IMR-90 (cell line): Measurements from ENCODE around the gene APC. TPM values are rescaled to one million over a fixed set of nuclear protein-coding genes. Genes with fewer than 3 reads are reported as not detected.
A peak's percentile ranks its signal among the peaks of the same experiment; 100 is the strongest.

ENCODE experiments used
- ATAC-seq: fragments of 200-7000 bp; cut with Tn5 transposase; 2 replicates; pipeline ENCODE4 v1.9.1; 2020; ENCODE audit warnings: low read depth, mild to moderate bottlenecking, moderate library complexity
- BruUV-seq: library from RNA; stranded (reverse); fragments of 400-500 nt; replicated peaks from 2 replicates; lab custom pipeline; 2021; lab: Mats Ljungman, UMichigan
- CTCF ChIA-PET: fragments of 300-600 bp; formaldehyde crosslinking; extraction: SDS; loops from one replicate; lab custom pipeline; 2021; ENCODE audit warnings: antibody characterized with exemption; lab: Yijun Ruan, JAX
- POLR2A ChIA-PET: fragments of 300-600 bp; sonication (Branson Sonifier 250); formaldehyde crosslinking; loops from one replicate; lab custom pipeline; 2022; ENCODE audit warnings: antibody characterized with exemption; ENCODE audit not compliant: unreplicated experiment; lab: Charles Lee
- DNase-seq: peaks from one replicate; pipeline ENCODE4 v3.0.0; 2013
- H2AFZ ChIP-seq: replicated peaks from 2 replicates; pipeline ENCODE3; 2013; ENCODE audit warnings: low read length, mild to moderate bottlenecking; ENCODE audit not compliant: poor library complexity
- H2AK5ac ChIP-seq: 2 replicates; pipeline ENCODE4 v1.6.1; 2013; ENCODE audit warnings: low read depth, low read length, inconsistent platforms
- H2AK9ac ChIP-seq: replicated peaks from 2 replicates; pipeline ENCODE3; 2013; ENCODE audit warnings: mild to moderate bottlenecking, low read depth, low read length, moderate library complexity; ENCODE audit not compliant: poor library complexity
- H2BK120ac ChIP-seq: 2 replicates; pipeline ENCODE4 v1.6.1; 2013; ENCODE audit warnings: low read depth, low read length, inconsistent platforms
- H2BK15ac ChIP-seq: 3 replicates; pipeline ENCODE4 v1.6.1; 2013; ENCODE audit warnings: low read depth, low read length, inconsistent platforms
- H2BK20ac ChIP-seq: 2 replicates; pipeline ENCODE4 v1.6.1; 2013; ENCODE audit warnings: low read depth, mild to moderate bottlenecking, inconsistent platforms, low read length, moderate library complexity
- H2BK5ac ChIP-seq: 2 replicates; pipeline ENCODE4 v1.6.1; 2013; ENCODE audit warnings: mild to moderate bottlenecking, low read depth, low read length, inconsistent platforms; ENCODE audit not compliant: poor library complexity, severe bottlenecking
- H3K14ac ChIP-seq: replicated peaks from 2 replicates; pipeline ENCODE4 v1.6.1; 2013; ENCODE audit warnings: low read depth, low read length, inconsistent platforms
- H3K18ac ChIP-seq: 2 replicates; pipeline ENCODE4 v1.6.1; 2013; ENCODE audit warnings: low read depth, low read length, control low read depth
- H3K23ac ChIP-seq: 2 replicates; pipeline ENCODE4 v1.6.1; 2013; ENCODE audit warnings: low read depth, low read length, inconsistent platforms
- H3K27ac ChIP-seq: 2 replicates; pipeline ENCODE4 v1.5.1; 2013; ENCODE audit warnings: mild to moderate bottlenecking, control low read depth, low read length; ENCODE audit not compliant: insufficient read depth
- H3K27me3 ChIP-seq: 2 replicates; pipeline ENCODE4 v1.6.1; 2013; ENCODE audit warnings: low read length; ENCODE audit not compliant: control insufficient read depth, insufficient read depth
- H3K36me3 ChIP-seq: 2 replicates; pipeline ENCODE4 v1.6.1; 2013; ENCODE audit warnings: low read length, mixed read lengths; ENCODE audit not compliant: control insufficient read depth, insufficient read depth
- H3K4ac ChIP-seq: 2 replicates; pipeline ENCODE4 v1.6.1; 2013; ENCODE audit warnings: low read depth, low read length, inconsistent platforms
- H3K4me1 ChIP-seq: 2 replicates; pipeline ENCODE4 v1.6.1; 2013; ENCODE audit warnings: low read length, mixed read lengths; ENCODE audit not compliant: control insufficient read depth, insufficient read depth
- H3K4me2 ChIP-seq: 2 replicates; pipeline ENCODE4 v1.6.1; 2013; ENCODE audit warnings: low read depth, mild to moderate bottlenecking, control low read depth, low read length, moderate library complexity
- H3K4me3 ChIP-seq: 2 replicates; pipeline ENCODE4 v1.5.1; 2013; ENCODE audit warnings: low read depth, mild to moderate bottlenecking, control low read depth, low read length, moderate library complexity; ENCODE audit not compliant: insufficient read depth
- H3K56ac ChIP-seq: 2 replicates; pipeline ENCODE4 v1.6.1; 2013; ENCODE audit warnings: low read length, inconsistent platforms; ENCODE audit not compliant: insufficient read depth; ENCODE audit errors: extremely low read depth
- H3K79me1 ChIP-seq, 2 experiments: 2 replicates each; pipeline ENCODE4 v1.6.1; 2013; ENCODE audit warnings: low read length in 2 of 2, inconsistent platforms in 1 of 2, low read depth in 1 of 2
- H3K9ac ChIP-seq: 2 replicates; pipeline ENCODE4 v1.6.1; 2013; ENCODE audit warnings: low read depth, low read length, control low read depth
- H3K9me1 ChIP-seq: 2 replicates; pipeline ENCODE4 v1.6.1; 2013; ENCODE audit warnings: low read length, inconsistent platforms; ENCODE audit not compliant: insufficient read depth
- H3K9me3 ChIP-seq: 2 replicates; pipeline ENCODE4 v1.6.1; 2013; ENCODE audit warnings: low read length; ENCODE audit not compliant: control insufficient read depth, insufficient read depth
- H4K20me1 ChIP-seq: 2 replicates; pipeline ENCODE4 v1.6.1; 2013; ENCODE audit warnings: low read length, inconsistent platforms; ENCODE audit not compliant: insufficient read depth
- H4K5ac ChIP-seq: 2 replicates; pipeline ENCODE4 v1.6.1; 2013; ENCODE audit warnings: mild to moderate bottlenecking, low read depth, low read length, control low read depth
- H4K8ac ChIP-seq, 2 experiments: 2 replicates each; pipeline ENCODE4 v1.6.1; 2013; ENCODE audit warnings: low read depth in 2 of 2, low read length in 2 of 2, control low read depth in 1 of 2, inconsistent platforms in 1 of 2
- H4K91ac ChIP-seq: 2 replicates; pipeline ENCODE4 v1.6.1; 2013; ENCODE audit warnings: low read depth, low read length, inconsistent platforms; ENCODE audit not compliant: insufficient read depth
- BHLHE40 ChIP-seq: fragments of 150-350 bp; IDR thresholded peaks from 2 replicates; pipeline ENCODE4 v1.6.1; 2016; ENCODE audit warnings: mild to moderate bottlenecking, low read depth, low read length
- CHD1 ChIP-seq: IDR thresholded peaks from 2 replicates; pipeline ENCODE4 v1.6.1; 2012; ENCODE audit warnings: low read depth, low read length, improper control_type of control experiment
- CTCF ChIP-seq: conservative IDR thresholded peaks from 2 replicates; pipeline ENCODE4 v1.5.1; 2012; ENCODE audit warnings: mild to moderate bottlenecking, low read depth, low read length, improper control_type of control experiment
- MAFK ChIP-seq: IDR thresholded peaks from 2 replicates; pipeline ENCODE4 v1.6.1; 2012; ENCODE audit warnings: low read depth, low read length, improper control_type of control experiment
- RAD21 ChIP-seq: IDR thresholded peaks from 2 replicates; pipeline ENCODE4 v1.6.1; 2012; ENCODE audit warnings: low read length, improper control_type of control experiment
- SMC3 ChIP-seq: fragments of 150-350 bp; IDR thresholded peaks from 2 replicates; pipeline ENCODE4 v1.6.1; 2016; ENCODE audit warnings: low read depth, mild to moderate bottlenecking, antibody characterized with exemption, low read length, moderate library complexity
- WGBS, 2 experiments: methylation state at CpG; one replicate each; pipeline versions ENCODE4 v1.1.5 to v1.1.7; 2013; ENCODE audit warnings: missing lambda C conversion rate in 2 of 2; ENCODE audit not compliant: insufficient read length in 1 of 2; ENCODE audit errors: extremely low coverage in 2 of 2; 5-methylcytosine and 5-hydroxymethylcytosine counted together
- dilution Hi-C: fragments of 300-500 bp; cut with HindIII; formaldehyde crosslinking; loops from one replicate; pipeline ENCODE4 v1.14.3; 2018; ENCODE audit warnings: low sequenced_read_pairs; ENCODE audit not compliant: unreplicated experiment
- in situ Hi-C: fragments of 300-500 bp; cut with MboI; formaldehyde crosslinking; loops from 3 replicates; pipeline ENCODE4 v1.14.3; 2019; ENCODE audit warnings: low sequenced_read_pairs, inconsistent platforms, mixed read lengths
- intact Hi-C: fragments of 100-400 bp; cut with micrococcal nuclease; formaldehyde crosslinking; loops from 2 replicates; pipeline ENCODE4 v1.10.0; 2022
- polyA plus RNA-seq, 3 experiments: library from polyadenylated mRNA; depleted of rRNA; stranded (reverse); fragments of >200 nt; gene quantifications; 2 replicates each; pipeline ENCODE4 v1.2.3, GENCODE V29; 2012; ENCODE audit warnings: low replicate concordance in 1 of 3
- total RNA-seq: library from RNA; depleted of rRNA; stranded (reverse); fragments of >200 nt; gene quantifications from 2 replicates; pipeline ENCODE4 v1.2.3, GENCODE V29; 2012

APC gene
- total and polyA plus RNA-seq, 2 of the 4 experiments (the other 2 are of a cell fraction): 7.3 to 58.4 TPM

DNA sequence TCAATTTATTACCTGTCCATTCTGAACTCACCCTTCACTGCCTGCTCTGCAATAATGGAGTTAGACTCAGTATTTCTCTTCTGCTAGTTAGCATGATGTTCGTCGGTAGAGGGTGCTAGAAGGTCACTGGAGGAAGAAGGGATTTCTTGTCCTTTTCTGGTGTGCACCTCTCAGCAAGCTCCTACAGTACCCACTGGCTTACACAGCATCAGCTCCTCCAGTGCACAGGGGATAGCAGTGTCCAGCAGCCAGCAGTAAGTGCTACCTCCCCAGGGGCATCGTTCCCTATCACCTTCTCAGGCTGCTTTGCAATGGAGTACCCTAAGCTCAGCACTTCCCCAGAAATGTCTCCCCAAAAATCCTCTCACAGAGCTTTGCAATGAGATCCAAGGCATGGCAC is 45.9 kb upstream of the APC start:
- no peak overlapping the region for H2BK15ac ChIP-seq
- intact Hi-C loops: loop anchor here (1.0 kb wide), 1 partner anchor 66 kb away; no protein-coding TSS in a partner anchor
- dilution Hi-C loops: no loop called here
- no peak overlapping the region for H3K4ac ChIP-seq
- no peak overlapping the region for H2AK5ac ChIP-seq
- no peak for TF ChIP-seq BHLHE40
- peak; percentile 63 for TF ChIP-seq RAD21
- TF ChIP-seq SMC3: peak; percentile 44
- no peak for TF ChIP-seq MAFK
- TF ChIP-seq CHD1: no peak
- peak; percentile 53 for TF ChIP-seq CTCF
- CTCF ChIA-PET: interaction anchor here (1.7 kb wide), 1 partner anchor 66 kb away, joined by 5 read pairs; no protein-coding TSS in a partner anchor
- H4K8ac ChIP-seq: no peak overlapping the region
- H2BK120ac ChIP-seq: no peak overlapping the region
- peaks cover 2% of the 10 kb centered on the region; the same call in 1 of the 2 replicates for H3K27me3 ChIP-seq
- peak; percentile 57 for ATAC-seq
- H3K14ac ChIP-seq: no peak overlapping the region
- no peak overlapping the region for H3K4me2 ChIP-seq
- no peak overlapping the region for H3K9ac ChIP-seq
- H2BK5ac ChIP-seq: no peak overlapping the region
- POLR2A ChIA-PET: no interaction called here
- H4K20me1 ChIP-seq: no peaks in the 10 kb centered on the region
- H3K56ac ChIP-seq: no peak overlapping the region
- H3K4me3 ChIP-seq: no peak overlapping the region
- no peaks in the 10 kb centered on the region for H3K79me1 ChIP-seq
- DNase-seq: peak; percentile 43
- H3K9me3 ChIP-seq: no peaks in the 10 kb centered on the region
- WGBS, 2 experiments: no CpG with 5 or more reads among the region's 3 CpGs
- H3K18ac ChIP-seq: no peak overlapping the region
- H3K23ac ChIP-seq: no peak overlapping the region
- H2AFZ ChIP-seq: no peak overlapping the region
- no peak overlapping the region for H3K27ac ChIP-seq
- no peaks in the 10 kb centered on the region; the same call in 1 of the 2 replicates for H3K4me1 ChIP-seq
- no peak overlapping the region for H2BK20ac ChIP-seq
- BruUV-seq: no TSS peak
- no peak overlapping the region for H2AK9ac ChIP-seq
- H4K91ac ChIP-seq: no peak overlapping the region
- in situ Hi-C loops: no loop called here
- H4K5ac ChIP-seq: no peak overlapping the region
- no peaks in the 10 kb centered on the region for H3K9me1 ChIP-seq
- no peaks in the 10 kb centered on the region for H3K36me3 ChIP-seq
